Stomach (tissue), 9 donors: Measurements from ENCODE around the gene UBE2J1. TPM values are rescaled to one million over a fixed set of nuclear protein-coding genes. Genes with fewer than 3 reads are reported as not detected.
"Not testable (repeated sequence)": the region's sequence is repeated elsewhere in the genome, so short reads cannot be mapped to it uniquely, and the experiment has no call there.

Source experiments
- DNase-seq, 2 donors: peaks; one replicate each; pipeline versions ENCODE4 v3.0.0 to v3.0.0-alpha.2; 2013 to 2019
- H3K27ac ChIP-seq, 5 donors: fragments of 200-600 bp in 4 of 5; sonication (generic) in 4 of 5; one replicate each; pipeline ENCODE4 v1.5.1; 2013 to 2019; ENCODE audit warnings: mild to moderate bottlenecking in 1 of 5, moderate library complexity in 1 of 5
- H3K27me3 ChIP-seq, 3 donors: fragments of 200-600 bp; sonication (generic); one replicate each; pipeline ENCODE4 v1.5.1; 2017 to 2019; ENCODE audit warnings: mixed run types in 1 of 3
- H3K36me3 ChIP-seq, 4 donors: fragments of 200-600 bp; sonication (generic); 1 replicate in 3 of 4; 2 replicates in 1 of 4; pipeline ENCODE4 v1.5.1; 2016 to 2019
- H3K4me1 ChIP-seq, 4 donors: fragments of 200-600 bp; sonication (generic); one replicate each; pipeline ENCODE4 v1.5.1; 2016 to 2019
- H3K4me3 ChIP-seq, 4 donors: fragments of 200-600 bp; sonication (generic) in 3 of 4; one replicate each; pipeline ENCODE4 v1.5.1; 2016 to 2019; ENCODE audit warnings: mild to moderate bottlenecking in 1 of 4
- H3K9me3 ChIP-seq, 4 donors: fragments of 200-600 bp; sonication (generic); one replicate each; pipeline ENCODE4 v1.5.1; 2016 to 2019
- CTCF ChIP-seq, 7 experiments: fragments of 450-650 bp in 4 of 7; fragments of 200-600 bp in 3 of 7; sonication (generic) in 3 of 7; IDR thresholded peaks; one replicate each; pipeline ENCODE4 v1.5.1; 2016 to 2019; ENCODE audit warnings: antibody characterized with exemption in 7 of 7, control low read depth in 2 of 7, mild to moderate bottlenecking in 1 of 7
- EP300 ChIP-seq: sonication (generic); formaldehyde crosslinking; IDR thresholded peaks from one replicate; pipeline ENCODE4 v1.6.1; 2017; ENCODE audit warnings: antibody characterized with exemption
- POLR2A ChIP-seq, 4 donors: fragments of 450-650 bp; IDR thresholded peaks; one replicate each; pipeline ENCODE4 v1.6.1; 2016; ENCODE audit warnings: antibody characterized with exemption in 4 of 4, control low read depth in 2 of 4, mild to moderate bottlenecking in 1 of 4, moderate library complexity in 1 of 4
- POLR2AphosphoS5 ChIP-seq, 3 donors: sonication (generic); formaldehyde crosslinking; IDR thresholded peaks; one replicate each; pipeline ENCODE4 v1.6.1; 2016; ENCODE audit warnings: antibody characterized with exemption in 3 of 3
- WGBS, 5 donors: extraction: QIAGEN DNeasy Blood & Tissue Kit in 3 of 5; methylation state at CpG; one replicate each; pipeline versions ENCODE4 v1.1.5 to v1.1.7; 2013 to 2018; 5-methylcytosine and 5-hydroxymethylcytosine counted together
- intact Hi-C: fragments of 100-400 bp; cut with DNase I; formaldehyde crosslinking; loops from one replicate; pipeline ENCODE4 v1.15.1; 2023; ENCODE audit warnings: low total_unique reads
- polyA plus RNA-seq, 3 donors: library from polyadenylated mRNA; stranded (reverse); fragments of 200-250 nt; gene quantifications; one replicate each; pipeline ENCODE4 v1.2.3, GENCODE V29; 2013
- total RNA-seq, 5 donors: library from RNA; depleted of rRNA; stranded (reverse); fragments of >200 nt; gene quantifications; one replicate each; pipeline versions ENCODE4 v1.1.0 to v1.2.3, GENCODE V29; 2014 to 2016
- donor health status: healthy with polysubstance abuse.
- donor health status: Bipolar disorder and iron deficiency.
- donor health status: healthy.

UBE2J1 gene
- total and polyA plus RNA-seq, 8 donors, result 5.2 to 58.6 (median 24.0) TPM

GRCh38 chr6:89311853-89312531 is 40.5 kb downstream of the UBE2J1 start:
- intact Hi-C loops, result loop anchor here (10.0 kb wide), 1 partner anchor 53 kb away; no protein-coding TSS in a partner anchor
- peaks cover 16 to 32% (median 21%) of the 10 kb centered on the region in 4 donors for H3K4me1 ChIP-seq
- H3K27me3 ChIP-seq, result no peaks in the 10 kb centered on the region
- 23 to 34% (median 28%) methylated on average over 9 of the region's 9 CpGs for WGBS, 5 donors
- peak overlapping the region; percentile 8 to 25 (median 10) for H3K4me3 ChIP-seq
- H3K9me3 ChIP-seq, result no peaks in the 10 kb centered on the region
- TF ChIP-seq EP300, result no peak
- TF ChIP-seq POLR2AphosphoS5 (IDR thresholded peaks at IDR 0.05), result peak in 1 of 3 donors; percentile 29
- peak in 5 of 7 experiments; percentile 20 to 44 (median 39) for TF ChIP-seq CTCF (IDR thresholded peaks at IDR 0.05)
- no peak for TF ChIP-seq POLR2A (IDR thresholded peaks at IDR 0.05)
- DNase-seq, result peak; percentile 75 to 88
- H3K36me3 ChIP-seq, result peaks cover 0 to 9% (median 8%) of the 10 kb centered on the region in 4 donors
- H3K27ac ChIP-seq, result peak overlapping the region; percentile 36 to 75 (median 65)

GRCh38 chr6:89311530-89311852 is 41.0 kb downstream of the UBE2J1 start:
- TF ChIP-seq POLR2A (IDR thresholded peaks at IDR 0.05), result no peak
- no peak for TF ChIP-seq CTCF (IDR thresholded peaks at IDR 0.05)
- no peak for TF ChIP-seq POLR2AphosphoS5 (IDR thresholded peaks at IDR 0.05)
- TF ChIP-seq EP300, result no peak
- Histone ChIP-seq H3K27ac (peak overlapping the region in 4 of 5 donors; percentile 55 to 75 (median 70)), H3K4me1 (peaks cover 16 to 32% (median 21%) of the 10 kb centered on the region in 4 donors), H3K27me3 (no peaks in the 10 kb centered on the region), H3K9me3 (no peaks in the 10 kb centered on the region), H3K36me3 (peaks cover 0 to 9% (median 8%) of the 10 kb centered on the region in 4 donors), H3K4me3 (no peak overlapping the region)
- DNase-seq, result no peak
- intact Hi-C loops, result loop anchor here (10.0 kb wide), 1 partner anchor 53 kb away; no protein-coding TSS in a partner anchor
- 20 to 54% (median 37%) methylated on average over 4 to 5 of the region's 5 CpGs for WGBS, 5 donors

- no peak for TF ChIP-seq POLR2A (IDR thresholded peaks at IDR 0.05)
- no peak for TF ChIP-seq POLR2AphosphoS5 (IDR thresholded peaks at IDR 0.05)
- no peak for TF ChIP-seq EP300
- no peak for TF ChIP-seq CTCF (IDR thresholded peaks at IDR 0.05)
- Histone ChIP-seq H3K36me3 (peaks cover 0 to 8% (median 7%) of the 10 kb centered on the region in 4 donors), H3K4me3 (no peak overlapping the region), H3K27ac (no peak overlapping the region), H3K4me1 (peaks cover 16 to 32% (median 21%) of the 10 kb centered on the region in 4 donors), H3K9me3 (no peaks in the 10 kb centered on the region), H3K27me3 (no peaks in the 10 kb centered on the region)
- DNase-seq, result no peak
- 52 to 70% (median 56%) methylated on average over 11 of the region's 11 CpGs for WGBS, 5 donors
- intact Hi-C loops, result loop anchor here (10.0 kb wide), 1 partner anchor 54 kb away; no protein-coding TSS in a partner anchor
Observed at GRCh38 chr6:89310929-89311328, 41.6 kb downstream of the UBE2J1 start.

GRCh38 chr6:89308525-89309395 is 43.8 kb downstream of the UBE2J1 start:
- H3K36me3 ChIP-seq, result no peaks in the 10 kb centered on the region
- no peak for DNase-seq
- no peak overlapping the region for H3K4me3 ChIP-seq
- intact Hi-C loops, result no loop called here
- H3K4me1 ChIP-seq, result peaks cover 16 to 32% (median 21%) of the 10 kb centered on the region in 4 donors
- no peaks in the 10 kb centered on the region for H3K27me3 ChIP-seq
- TF ChIP-seq POLR2A (IDR thresholded peaks at IDR 0.05) (no peak), POLR2AphosphoS5 (IDR thresholded peaks at IDR 0.05) (no peak), CTCF (IDR thresholded peaks at IDR 0.05) (no peak), EP300 (no peak)
- 80 to 87% (median 82%) methylated on average over 8 to 9 of the region's 9 CpGs for WGBS, 5 donors
- H3K27ac ChIP-seq, result no peak overlapping the region
- no peaks in the 10 kb centered on the region for H3K9me3 ChIP-seq

GRCh38 chr6:89304517-89304916 is 48.0 kb downstream of the UBE2J1 start:
- H3K4me3 ChIP-seq, H3K27ac ChIP-seq, intact Hi-C loops, H3K9me3 ChIP-seq, H3K36me3 ChIP-seq, H3K27me3 ChIP-seq, DNase-seq, H3K4me1 ChIP-seq: not testable (repeated sequence)
- 85 to 94% (median 88%) methylated on average over 3 of the region's 3 CpGs for WGBS, 5 donors
